Stimulated activated CD8-positive, alpha-beta memory T cell treated with anti-CD3 and anti-CD28 coated beads, Interleukin-4, amount 100 ng/mL, for 48 hours (primary cell): ENCODE measurements around the gene MFAP1.
"Not testable (repeated sequence)": the region's sequence is repeated elsewhere in the genome, so short reads cannot be mapped to it uniquely, and the experiment has no call there.

Source experiments
- DNase-seq: peaks from one replicate; pipeline ENCODE4 v3.0.0-alpha.2; 2020

MFAP1 gene

GRCh38 chr15:43815064-43815463 lies 9.4 kb downstream of the MFAP1 start:
- not testable (repeated sequence) for DNase-seq

GRCh38 chr15:43808960-43809678 lies 15.4 kb downstream of the MFAP1 start:
- DNase-seq, result no peak

GRCh38 chr15:43808435-43808950 lies 16.0 kb downstream of the MFAP1 start:
- DNase-seq, result no peak

- DNase-seq, result not testable (repeated sequence)
Measured at GRCh38 chr15:43802676-43803075, 21.8 kb downstream of the MFAP1 start.

GRCh38 chr15:43800286-43801141 lies 24.0 kb downstream of the MFAP1 start, which contains the start of gene HYPK:
TSS of gene HYPK (plus strand) at chr15:43800599. CDS start at chr15:43800623, 24 bp downstream.
- DNase-seq, result peak; percentile 92

GRCh38 chr15:43799945-43800285 lies 24.6 kb downstream of the MFAP1 start, which contains the start of gene SERINC4:
TSS of gene SERINC4 (minus strand) at chr15:43800220. CDS start at chr15:43799986, 234 bp downstream.
- DNase-seq, result no peak

- no peak for DNase-seq
Measured at GRCh38 chr15:43799209-43799944, 25.1 kb downstream of the MFAP1 start.

GRCh38 chr15:43796566-43796965 lies 27.9 kb downstream of the MFAP1 start:
- DNase-seq, result no peak

GRCh38 chr15:43795997-43796396 lies 28.5 kb downstream of the MFAP1 start:
- no peak for DNase-seq

- no peak for DNase-seq
Measured at GRCh38 chr15:43795197-43795596, 29.3 kb downstream of the MFAP1 start.

GRCh38 chr15:43794269-43795037 lies 30.0 kb downstream of the MFAP1 start:
- DNase-seq, result no peak

GRCh38 chr15:43793647-43794046 lies 30.8 kb downstream of the MFAP1 start:
- no peak for DNase-seq

- peak; percentile 48 for DNase-seq
Measured at GRCh38 chr15:43792761-43793476, 31.6 kb downstream of the MFAP1 start.

- peak; percentile 100 for DNase-seq
Measured at GRCh38 chr15:43791993-43792760, 32.3 kb downstream of the MFAP1 start, which contains the start of gene SERF2. TSS of gene SERF2 (plus strand) at chr15:43792320. CDS start at chr15:43792377, 57 bp downstream.

GRCh38 chr15:43789409-43789808 lies 35.1 kb downstream of the MFAP1 start:
- no peak for DNase-seq

- no peak for DNase-seq
Measured at GRCh38 chr15:43779016-43779415, 45.5 kb downstream of the MFAP1 start.

GRCh38 chr15:43777267-43777914 lies 47.1 kb downstream of the MFAP1 start:
- peak; percentile 93 for DNase-seq

GRCh38 chr15:43776718-43777266 lies 47.7 kb downstream of the MFAP1 start, which contains the start of gene ELL3:
TSS of gene ELL3 (minus strand) at chr15:43776966. CDS start at chr15:43776901, 65 bp downstream.
- peak; percentile 85 for DNase-seq

GRCh38 chr15:43776101-43776717 lies 48.3 kb downstream of the MFAP1 start:
- DNase-seq, result peak; percentile 42
